ENCODE measurements around the gene OPCML.

- no peak for TF ChIP-seq CTCF (IDR thresholded peaks at IDR 0.05; ENCODE audit: low read length)
- no peak for TF ChIP-seq EZH2 (optimal IDR thresholded peaks at IDR 0.05; ENCODE audit: low read depth, low read length)
- no peak for TF ChIP-seq EZH2phosphoT487 (IDR thresholded peaks at IDR 0.05; ENCODE audit: low read length)
These were observed 146.5 kb downstream of the OPCML start for GRCh38 chr11:133385781-133386180.
